ENCODE results near the gene CLSTN1.
"Not testable (repeated sequence)": the region's sequence is repeated elsewhere in the genome, so short reads cannot be mapped to it uniquely, and the experiment has no call there.

CLSTN1 gene

DNA sequence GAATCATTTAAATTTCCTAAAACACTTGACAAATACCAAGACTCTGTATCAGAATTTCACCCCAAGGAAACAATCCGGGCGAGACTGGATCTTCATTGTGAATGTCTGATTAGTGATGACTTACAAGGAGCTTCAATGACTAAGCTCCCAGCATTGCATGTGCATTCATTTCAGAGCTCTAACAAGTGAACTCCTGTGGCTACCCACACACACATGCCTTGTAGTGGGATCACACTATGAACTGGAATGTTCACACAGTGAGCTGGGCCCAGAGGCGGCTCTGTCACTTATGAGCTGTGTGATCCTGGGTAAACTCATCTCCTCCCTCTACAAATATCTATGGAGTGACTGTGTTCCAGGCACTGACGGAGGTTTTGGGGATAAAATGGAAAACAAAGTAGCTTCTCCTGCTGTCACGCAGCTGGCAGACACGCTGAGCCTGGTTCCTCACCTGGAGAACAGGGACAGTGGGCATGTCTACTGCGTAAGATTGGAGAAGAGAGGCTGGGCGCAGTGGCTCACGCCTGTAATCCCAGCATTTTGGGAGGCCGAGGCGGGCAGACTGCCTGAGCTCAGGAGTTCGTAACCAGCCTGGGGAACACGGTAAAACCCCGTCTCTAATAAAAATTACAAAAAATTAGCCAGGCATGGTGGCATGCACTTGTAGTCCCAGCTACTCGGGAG, 56.9 kb downstream of the CLSTN1 start:
- H3K4me3 ChIP-seq (ENCODE audit: insufficient read depth, low read depth, low read length): no peak overlapping the region
- H3K27me3 ChIP-seq (ENCODE audit: control insufficient read depth, insufficient read depth, low read length, poor library complexity, severe bottlenecking): no peaks in the 10 kb centered on the region
- no peaks in the 10 kb centered on the region for H3K4me1 ChIP-seq (ENCODE audit: control insufficient read depth, insufficient read depth, low read length)
- no peak overlapping the region for H3K27ac ChIP-seq (ENCODE audit: insufficient read depth, low read depth, low read length, poor library complexity, severe bottlenecking)
- no peaks in the 10 kb centered on the region for H3K36me3 ChIP-seq (ENCODE audit: control insufficient read depth, insufficient read depth, low read length)
- 93 to 94% methylated on average over 15 of the region's 15 CpGs for WGBS, 2 experiments
- H3K9me3 ChIP-seq (ENCODE audit: control insufficient read depth, low read length): no peaks in the 10 kb centered on the region

DNA sequence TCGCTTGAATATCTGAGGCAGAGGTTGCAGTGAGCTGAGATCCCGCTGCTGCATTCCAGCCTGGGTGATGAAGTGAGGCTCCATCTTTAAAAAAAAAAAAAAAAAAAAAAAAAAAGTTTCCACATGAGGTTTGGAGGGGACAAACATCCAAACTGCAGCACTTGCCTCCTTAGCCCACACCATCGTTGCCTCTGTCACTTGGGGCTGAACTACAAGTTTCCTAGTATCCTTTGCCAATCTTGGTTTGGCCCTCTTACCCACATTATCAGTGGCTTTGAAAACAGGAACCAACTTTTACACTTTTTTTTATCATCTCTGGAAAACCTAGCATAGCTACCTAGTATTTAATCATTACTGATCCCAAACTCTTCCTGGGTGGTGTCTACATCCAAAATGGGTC, 59.2 kb downstream of the CLSTN1 start:
- Histone ChIP-seq H3K4me1 (ENCODE audit: control insufficient read depth, insufficient read depth, low read length) (no peaks in the 10 kb centered on the region), H3K27me3 (ENCODE audit: control insufficient read depth, insufficient read depth, low read length, poor library complexity, severe bottlenecking) (no peaks in the 10 kb centered on the region), H3K27ac (ENCODE audit: insufficient read depth, low read depth, low read length, poor library complexity, severe bottlenecking) (no peak overlapping the region), H3K36me3 (ENCODE audit: control insufficient read depth, insufficient read depth, low read length) (no peaks in the 10 kb centered on the region), H3K4me3 (ENCODE audit: insufficient read depth, low read depth, low read length) (no peak overlapping the region), H3K9me3 (ENCODE audit: control insufficient read depth, low read length) (no peaks in the 10 kb centered on the region)
- 95 to 96% methylated on average over 3 of the region's 3 CpGs for WGBS, 2 experiments

DNA sequence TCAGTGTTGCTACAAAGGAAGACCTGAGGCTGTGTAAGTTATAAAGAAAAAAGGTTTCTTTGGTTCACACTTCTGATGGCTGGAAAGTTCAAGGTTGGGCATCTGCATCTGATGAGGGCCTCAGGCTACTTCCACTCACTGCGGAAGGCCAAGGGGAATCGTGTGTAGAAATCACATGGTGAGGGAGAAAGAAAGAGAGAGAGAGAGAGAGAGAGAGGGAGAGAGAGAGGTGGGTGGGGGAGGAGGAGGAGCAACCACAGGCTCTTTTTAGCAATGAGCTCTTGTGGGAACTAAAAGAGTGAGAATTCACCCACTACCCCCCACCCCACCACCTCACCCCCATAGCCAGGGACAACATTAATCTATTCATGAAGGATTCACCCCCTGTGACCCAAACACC, 59.9 kb downstream of the CLSTN1 start:
- no peaks in the 10 kb centered on the region for H3K36me3 ChIP-seq (ENCODE audit: control insufficient read depth, insufficient read depth, low read length)
- no peak overlapping the region for H3K4me3 ChIP-seq (ENCODE audit: insufficient read depth, low read depth, low read length)
- H3K27me3 ChIP-seq (ENCODE audit: control insufficient read depth, insufficient read depth, low read length, poor library complexity, severe bottlenecking): no peaks in the 10 kb centered on the region
- no peaks in the 10 kb centered on the region for H3K4me1 ChIP-seq (ENCODE audit: control insufficient read depth, insufficient read depth, low read length)
- WGBS, 2 experiments: 78 to 82% methylated on average over 2 of the region's 2 CpGs
- H3K9me3 ChIP-seq (ENCODE audit: control insufficient read depth, low read length): no peaks in the 10 kb centered on the region
- no peak overlapping the region for H3K27ac ChIP-seq (ENCODE audit: insufficient read depth, low read depth, low read length, poor library complexity, severe bottlenecking)

DNA sequence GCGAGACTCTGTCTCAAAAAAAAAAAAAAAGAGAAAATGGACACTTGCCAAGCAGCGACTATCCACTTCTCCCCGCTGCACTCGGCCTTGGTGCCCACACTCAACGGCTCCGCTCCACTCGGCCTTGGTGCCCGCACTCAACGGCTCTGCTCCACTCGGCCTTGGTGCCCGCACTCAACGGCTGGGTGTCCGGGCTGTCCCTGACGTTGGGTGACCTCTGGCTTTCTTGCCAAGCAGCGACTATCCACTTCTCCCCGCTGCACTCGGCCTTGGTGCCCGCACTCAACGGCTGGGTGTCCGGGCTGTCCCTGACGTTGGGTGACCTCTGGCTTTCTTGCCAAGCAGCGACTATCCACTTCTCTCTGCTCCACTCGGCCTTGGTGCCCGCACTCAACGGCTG, 61.3 kb downstream of the CLSTN1 start:
- H3K27me3 ChIP-seq (ENCODE audit: control insufficient read depth, insufficient read depth, low read length, poor library complexity, severe bottlenecking); H3K27ac ChIP-seq (ENCODE audit: insufficient read depth, low read depth, low read length, poor library complexity, severe bottlenecking); H3K9me3 ChIP-seq (ENCODE audit: control insufficient read depth, low read length); H3K4me3 ChIP-seq (ENCODE audit: insufficient read depth, low read depth, low read length); H3K36me3 ChIP-seq (ENCODE audit: control insufficient read depth, insufficient read depth, low read length); H3K4me1 ChIP-seq (ENCODE audit: control insufficient read depth, insufficient read depth, low read length): not testable (repeated sequence)
- WGBS, 2 experiments: 96% methylated on average over 25 of the region's 25 CpGs

DNA sequence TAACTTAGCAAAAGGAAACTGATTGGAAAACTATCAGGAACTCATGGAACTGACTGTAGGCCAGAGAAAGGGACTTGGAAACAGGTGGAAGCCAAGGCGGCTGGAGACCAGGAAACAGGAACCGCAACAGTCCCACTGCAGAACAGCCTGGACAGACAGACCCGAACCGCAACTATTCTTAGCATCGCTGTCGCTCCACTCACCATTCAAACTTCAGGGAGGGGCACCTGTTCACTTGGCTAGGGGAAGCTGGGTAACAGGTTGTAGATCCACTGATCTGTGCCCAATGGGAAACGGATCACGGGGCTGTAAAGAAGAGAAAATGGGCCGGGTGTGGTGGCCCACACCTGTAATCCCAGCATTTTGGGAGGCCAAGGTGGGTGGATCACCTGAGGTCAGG, 61.9 kb downstream of the CLSTN1 start:
- Histone ChIP-seq H3K9me3 (ENCODE audit: control insufficient read depth, low read length) (no peaks in the 10 kb centered on the region), H3K4me1 (ENCODE audit: control insufficient read depth, insufficient read depth, low read length) (no peaks in the 10 kb centered on the region), H3K27me3 (ENCODE audit: control insufficient read depth, insufficient read depth, low read length, poor library complexity, severe bottlenecking) (no peaks in the 10 kb centered on the region), H3K4me3 (ENCODE audit: insufficient read depth, low read depth, low read length) (no peak overlapping the region), H3K36me3 (ENCODE audit: control insufficient read depth, insufficient read depth, low read length) (no peaks in the 10 kb centered on the region), H3K27ac (ENCODE audit: insufficient read depth, low read depth, low read length, poor library complexity, severe bottlenecking) (no peak overlapping the region)
- 96% methylated on average over 9 of the region's 9 CpGs for WGBS, 2 experiments

DNA sequence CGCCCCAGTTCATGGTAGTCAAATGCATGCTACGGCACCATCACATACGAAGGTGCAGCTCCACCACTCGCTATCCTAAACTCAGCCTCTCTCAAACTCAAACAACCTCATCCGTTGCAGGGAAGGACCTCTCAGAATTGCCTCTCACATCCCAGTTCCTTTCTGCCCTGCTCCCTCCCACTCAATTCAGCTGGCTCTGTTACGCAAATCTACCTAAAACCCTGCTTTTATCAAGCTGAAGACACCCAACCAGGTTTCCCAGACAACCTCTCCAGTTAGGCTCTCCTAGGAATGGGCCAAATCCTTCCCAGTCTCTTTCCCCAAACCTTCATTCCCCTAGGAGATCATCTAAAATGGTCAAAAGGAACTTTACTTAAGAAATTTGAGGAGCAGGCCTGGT, 62.9 kb downstream of the CLSTN1 start:
- Histone ChIP-seq H3K36me3 (ENCODE audit: control insufficient read depth, insufficient read depth, low read length) (no peaks in the 10 kb centered on the region), H3K27me3 (ENCODE audit: control insufficient read depth, insufficient read depth, low read length, poor library complexity, severe bottlenecking) (no peaks in the 10 kb centered on the region), H3K9me3 (ENCODE audit: control insufficient read depth, low read length) (no peaks in the 10 kb centered on the region), H3K4me1 (ENCODE audit: control insufficient read depth, insufficient read depth, low read length) (peaks cover 7% of the 10 kb centered on the region), H3K27ac (ENCODE audit: insufficient read depth, low read depth, low read length, poor library complexity, severe bottlenecking) (no peak overlapping the region), H3K4me3 (ENCODE audit: insufficient read depth, low read depth, low read length) (no peak overlapping the region)
- 60 to 62% methylated on average over 6 of the region's 6 CpGs for WGBS, 2 experiments

DNA sequence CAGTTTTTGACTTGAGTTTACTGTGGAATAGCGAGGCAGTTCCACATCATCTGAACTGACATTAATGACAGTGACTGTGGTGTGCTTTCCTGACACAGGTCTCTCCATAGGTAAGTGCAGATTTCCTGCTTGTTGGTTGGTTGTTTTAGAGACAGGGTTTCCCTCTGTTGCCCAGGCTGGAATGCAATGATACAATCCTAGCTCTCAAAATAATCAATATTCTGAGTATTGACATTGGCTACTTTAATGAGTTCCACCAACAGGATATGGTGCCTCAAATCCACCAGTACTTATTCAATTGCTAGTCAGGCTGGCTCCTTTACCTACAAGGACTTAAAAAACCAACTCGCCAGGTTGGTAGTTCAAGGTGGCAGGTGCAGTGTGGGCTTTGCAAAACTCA, 63.8 kb downstream of the CLSTN1 start:
- Histone ChIP-seq H3K27ac (ENCODE audit: insufficient read depth, low read depth, low read length, poor library complexity, severe bottlenecking) (no peak overlapping the region), H3K9me3 (ENCODE audit: control insufficient read depth, low read length) (no peaks in the 10 kb centered on the region), H3K27me3 (ENCODE audit: control insufficient read depth, insufficient read depth, low read length, poor library complexity, severe bottlenecking) (no peaks in the 10 kb centered on the region), H3K36me3 (ENCODE audit: control insufficient read depth, insufficient read depth, low read length) (peaks cover under 1% of the 10 kb centered on the region), H3K4me3 (ENCODE audit: insufficient read depth, low read depth, low read length) (no peak overlapping the region), H3K4me1 (ENCODE audit: control insufficient read depth, insufficient read depth, low read length) (peaks cover 7% of the 10 kb centered on the region)
- WGBS, 2 experiments: 93 to 96% methylated on average over 2 of the region's 2 CpGs

DNA sequence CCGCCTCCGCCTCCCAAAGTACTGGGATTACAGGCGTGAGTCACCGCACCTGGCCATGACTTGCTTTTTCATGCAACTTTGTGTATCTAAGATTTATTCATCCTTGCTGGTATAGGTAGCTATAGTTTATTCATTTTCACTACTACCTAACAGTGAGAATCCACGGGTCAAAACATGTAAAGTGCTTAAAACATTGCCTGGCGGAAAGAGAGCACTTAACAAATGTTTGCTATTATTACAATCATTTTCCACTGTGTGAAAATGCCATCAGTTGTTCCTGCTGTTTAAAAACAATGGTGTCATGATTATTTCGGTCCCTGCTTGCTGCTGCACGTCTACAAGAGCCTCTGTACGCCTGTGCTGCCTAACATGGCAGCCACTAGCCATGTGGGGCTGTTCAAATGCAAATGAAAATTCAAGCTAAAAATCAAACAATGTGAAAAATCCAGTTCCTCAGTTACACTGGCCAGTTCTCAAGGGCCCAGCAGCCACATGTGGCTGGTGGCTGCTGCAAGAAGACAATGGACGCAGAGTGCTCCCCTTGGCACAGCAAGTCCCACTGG, 65.1 kb downstream of the CLSTN1 start:
- Histone ChIP-seq H3K36me3 (ENCODE audit: control insufficient read depth, insufficient read depth, low read length) (peaks cover 5% of the 10 kb centered on the region), H3K4me3 (ENCODE audit: insufficient read depth, low read depth, low read length) (no peak overlapping the region), H3K27ac (ENCODE audit: insufficient read depth, low read depth, low read length, poor library complexity, severe bottlenecking) (no peak overlapping the region), H3K9me3 (ENCODE audit: control insufficient read depth, low read length) (no peaks in the 10 kb centered on the region), H3K27me3 (ENCODE audit: control insufficient read depth, insufficient read depth, low read length, poor library complexity, severe bottlenecking) (no peaks in the 10 kb centered on the region), H3K4me1 (ENCODE audit: control insufficient read depth, insufficient read depth, low read length) (peaks cover 7% of the 10 kb centered on the region)
- 94 to 96% methylated on average over 10 of the region's 10 CpGs for whole genome bisulfite sequencing, 2 experiments

DNA sequence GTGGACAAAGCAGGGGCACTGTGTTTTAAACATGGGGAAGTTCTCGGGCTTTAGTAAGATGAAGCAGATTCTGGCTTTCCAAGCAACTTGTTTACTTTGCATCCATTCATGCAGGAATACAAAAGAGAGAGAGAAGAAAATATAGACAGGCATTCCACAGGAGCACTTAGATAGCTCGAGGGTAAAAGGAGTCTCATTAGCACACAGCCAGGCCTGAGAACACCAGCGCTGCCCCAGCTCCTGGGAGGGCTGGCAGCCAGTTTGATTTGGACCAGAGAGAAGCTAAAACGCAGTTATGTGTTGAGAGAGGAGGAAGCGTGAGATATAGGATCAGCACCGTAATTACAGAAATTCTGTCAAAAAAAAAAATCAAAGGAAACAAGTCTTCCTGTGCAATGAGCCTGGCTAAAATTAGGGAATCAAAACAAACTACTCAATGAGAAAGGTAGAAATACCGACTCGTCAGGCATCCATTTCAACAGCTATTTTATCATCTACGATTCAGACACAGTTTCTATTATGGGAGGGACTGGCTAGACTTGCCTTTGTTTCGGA, 68.2 kb downstream of the CLSTN1 start:
- no peak overlapping the region for H3K4me3 ChIP-seq (ENCODE audit: insufficient read depth, low read depth, low read length)
- no peaks in the 10 kb centered on the region for H3K9me3 ChIP-seq (ENCODE audit: control insufficient read depth, low read length)
- H3K4me1 ChIP-seq (ENCODE audit: control insufficient read depth, insufficient read depth, low read length): peaks cover 10% of the 10 kb centered on the region
- no peak overlapping the region for H3K27ac ChIP-seq (ENCODE audit: insufficient read depth, low read depth, low read length, poor library complexity, severe bottlenecking)
- WGBS, 2 experiments: 84 to 90% methylated on average over 10 of the region's 10 CpGs
- peaks cover 14% of the 10 kb centered on the region for H3K36me3 ChIP-seq (ENCODE audit: control insufficient read depth, insufficient read depth, low read length)
- H3K27me3 ChIP-seq (ENCODE audit: control insufficient read depth, insufficient read depth, low read length, poor library complexity, severe bottlenecking): no peaks in the 10 kb centered on the region

DNA sequence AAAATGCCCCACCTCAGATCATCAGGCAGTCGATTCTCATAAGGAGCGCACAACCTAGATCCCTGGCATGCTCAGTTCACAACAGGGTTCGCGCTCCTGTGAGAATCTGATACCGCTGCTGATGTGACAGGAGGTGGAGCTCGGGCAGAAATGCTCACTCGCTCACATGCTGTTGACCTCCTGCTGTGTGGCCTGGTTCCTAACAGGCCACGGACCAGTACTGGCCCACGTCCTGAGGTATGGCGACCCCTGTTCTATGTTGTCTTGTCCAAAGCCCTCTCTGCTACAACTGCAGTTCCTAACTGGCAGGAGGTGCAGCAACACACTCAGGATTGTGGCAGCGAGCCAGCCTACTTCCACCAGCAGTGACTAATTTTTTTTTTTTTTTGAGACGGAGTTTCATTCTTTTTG, 70.6 kb downstream of the CLSTN1 start:
- no peak overlapping the region for H3K27ac ChIP-seq (ENCODE audit: insufficient read depth, low read depth, low read length, poor library complexity, severe bottlenecking)
- peaks cover 10% of the 10 kb centered on the region for H3K4me1 ChIP-seq (ENCODE audit: control insufficient read depth, insufficient read depth, low read length)
- no peaks in the 10 kb centered on the region for H3K9me3 ChIP-seq (ENCODE audit: control insufficient read depth, low read length)
- H3K4me3 ChIP-seq (ENCODE audit: insufficient read depth, low read depth, low read length): no peak overlapping the region
- no peaks in the 10 kb centered on the region for H3K27me3 ChIP-seq (ENCODE audit: control insufficient read depth, insufficient read depth, low read length, poor library complexity, severe bottlenecking)
- 87 to 89% methylated on average over 12 of the region's 12 CpGs for WGBS, 2 experiments
- H3K36me3 ChIP-seq (ENCODE audit: control insufficient read depth, insufficient read depth, low read length): peaks cover 36% of the 10 kb centered on the region
